Upper lobe of left lung (tissue), 6 donors: ENCODE data around the gene RPS6KA2. TPM values are rescaled to one million over a fixed set of nuclear protein-coding genes. Genes with fewer than 3 reads are reported as not detected.

Experiments used
- ATAC-seq, 2 donors: fragments of 200-7000 bp; cut with Tn5 transposase; one replicate each; pipeline ENCODE4 v1.9.1; 2022; ENCODE audit warnings: mild to moderate bottlenecking in 2 of 2, moderate library complexity in 2 of 2; ENCODE audit not compliant: low FRiP score in 2 of 2
- DNase-seq, 2 donors: peaks; one replicate each; pipeline ENCODE4 v3.0.0-alpha.2; 2019 to 2020
- H3K27ac ChIP-seq, 4 donors: fragments of 200-600 bp; sonication (generic); one replicate each; pipeline ENCODE4 v1.5.1; 2016 to 2019
- H3K27me3 ChIP-seq, 4 donors: fragments of 200-600 bp; sonication (generic); one replicate each; pipeline ENCODE4 v1.5.1; 2017 to 2019
- H3K36me3 ChIP-seq, 4 donors: fragments of 200-600 bp; sonication (generic); one replicate each; pipeline ENCODE4 v1.5.1; 2016 to 2019
- H3K4me1 ChIP-seq, 4 donors: fragments of 200-600 bp; sonication (generic); one replicate each; pipeline ENCODE4 v1.5.1; 2018 to 2019
- H3K4me3 ChIP-seq, 4 donors: fragments of 200-600 bp; sonication (generic); one replicate each; pipeline ENCODE4 v1.5.1; 2017 to 2019; ENCODE audit warnings: mild to moderate bottlenecking in 2 of 4, moderate library complexity in 1 of 4
- H3K9me3 ChIP-seq, 4 donors: fragments of 200-600 bp; sonication (generic); one replicate each; pipeline ENCODE4 v1.5.1; 2018 to 2019
- CTCF ChIP-seq, 6 experiments: fragments of 450-650 bp in 4 of 6; fragments of 200-600 bp in 2 of 6; sonication (generic) in 2 of 6; IDR thresholded peaks; one replicate each; pipeline ENCODE4 v1.5.1; 2016 to 2019; ENCODE audit warnings: antibody characterized with exemption in 6 of 6
- EP300 ChIP-seq, 4 donors: sonication (generic); formaldehyde crosslinking; IDR thresholded peaks; one replicate each; pipeline ENCODE4 v1.5.1; 2017; ENCODE audit warnings: antibody characterized with exemption in 4 of 4, control low read depth in 2 of 4
- POLR2A ChIP-seq, 4 donors: fragments of 450-650 bp; IDR thresholded peaks; one replicate each; pipeline ENCODE4 v1.5.1; 2016 to 2017; ENCODE audit warnings: antibody characterized with exemption in 4 of 4, mild to moderate bottlenecking in 2 of 4
- POLR2AphosphoS5 ChIP-seq, 2 donors: sonication (generic); formaldehyde crosslinking; IDR thresholded peaks; one replicate each; pipeline ENCODE4 v1.5.1; 2017; ENCODE audit warnings: antibody characterized with exemption in 2 of 2
- WGBS, 2 donors: methylation state at CpG; one replicate each; pipeline ENCODE4 v1.1.5; 2017 to 2018; 5-methylcytosine and 5-hydroxymethylcytosine counted together
- total RNA-seq, 6 donors: library from RNA; depleted of rRNA in 4 of 6; stranded (reverse); fragments of >200 nt in 4 of 6; gene quantifications; one replicate each; pipeline versions ENCODE4 v1.1.0 to v1.2.1, GENCODE V29; 2016 to 2021
- donor health status: DM: no; HTN: no; CAD: no; lungs with moderate emphysema.
- donor health status: DM: no; HTN: yes; CAD: no; lungs with severe emphysema.

Gene RPS6KA2
- total RNA-seq, 6 donors from 2014 or later: 101 to 233 (median 168) TPM

GRCh38 chr6:166381381-166381732 is 245.7 kb downstream of the RPS6KA2 start:
- Histone ChIP-seq H3K9me3 (no peaks in the 10 kb centered on the region), H3K27me3 (no peaks in the 10 kb centered on the region), H3K4me3 (peak overlapping the region in 3 of 4 donors; percentile 91 to 96 (median 91)), H3K4me1 (peaks cover 10 to 32% (median 17%) of the 10 kb centered on the region in 4 donors), H3K27ac (peak overlapping the region; percentile 27 to 94 (median 92)), H3K36me3 (no peaks in the 10 kb centered on the region)
- no peak for ATAC-seq
- TF ChIP-seq POLR2A (IDR thresholded peaks at IDR 0.05) (no peak), POLR2AphosphoS5 (IDR thresholded peaks at IDR 0.05) (no peak), CTCF (IDR thresholded peaks at IDR 0.05) (no peak), EP300 (IDR thresholded peaks at IDR 0.05) (no peak)
- WGBS, 2 donors: 29 to 35% methylated on average over 6 of the region's 6 CpGs
- no peak for DNase-seq

DNA sequence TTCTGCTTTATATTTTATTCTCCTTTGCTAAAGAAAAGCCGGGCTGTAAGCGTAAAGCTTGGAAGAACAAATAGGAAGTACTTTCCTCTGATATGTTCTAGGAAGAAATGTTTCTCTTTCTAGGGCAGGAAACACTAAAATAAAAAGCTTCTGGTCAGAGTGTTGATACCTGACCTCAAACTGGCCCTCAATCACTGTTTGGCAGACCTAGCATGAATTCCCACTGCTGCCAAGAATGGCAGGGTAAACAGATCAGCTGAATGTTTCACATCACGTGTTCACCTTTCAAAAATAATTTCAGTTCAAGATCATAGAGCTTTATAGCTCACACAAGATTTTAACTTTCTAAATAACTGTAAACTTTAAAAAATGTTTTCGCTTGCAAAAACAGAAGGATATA is 247.3 kb downstream of the RPS6KA2 start:
- DNase-seq: peak in 1 of 2 donors; percentile 58
- Histone ChIP-seq H3K36me3 (no peaks in the 10 kb centered on the region), H3K27me3 (no peaks in the 10 kb centered on the region), H3K4me1 (peaks cover 10 to 32% (median 17%) of the 10 kb centered on the region in 4 donors), H3K9me3 (no peaks in the 10 kb centered on the region), H3K4me3 (no peak overlapping the region), H3K27ac (no peak overlapping the region)
- no peak for ATAC-seq
- 57 to 66% methylated on average over 4 of the region's 4 CpGs for WGBS, 2 donors
- no peak for TF ChIP-seq EP300 (IDR thresholded peaks at IDR 0.05)
- TF ChIP-seq CTCF (IDR thresholded peaks at IDR 0.05): no peak
- no peak for TF ChIP-seq POLR2A (IDR thresholded peaks at IDR 0.05)
- TF ChIP-seq POLR2AphosphoS5 (IDR thresholded peaks at IDR 0.05): no peak

GRCh38 chr6:166379103-166379586 is 247.9 kb downstream of the RPS6KA2 start:
- ATAC-seq (no peak), DNase-seq (no peak)
- Histone ChIP-seq H3K4me3 (no peak overlapping the region), H3K9me3 (no peaks in the 10 kb centered on the region), H3K4me1 (peaks cover 8 to 29% (median 15%) of the 10 kb centered on the region in 4 donors), H3K27me3 (no peaks in the 10 kb centered on the region), H3K36me3 (no peaks in the 10 kb centered on the region), H3K27ac (no peak overlapping the region)
- WGBS, 2 donors: 86 to 100% methylated on average over 1 of the region's 1 CpG
- TF ChIP-seq EP300 (IDR thresholded peaks at IDR 0.05) (no peak), CTCF (IDR thresholded peaks at IDR 0.05) (no peak)

GRCh38 chr6:166377721-166378120 is 249.3 kb downstream of the RPS6KA2 start:
- no peak for ATAC-seq
- no peaks in the 10 kb centered on the region for H3K27me3 ChIP-seq

More at GRCh38 chr6:166377721-166378120, 249.3 kb downstream of the RPS6KA2 start:
- peaks cover 5 to 24% (median 10%) of the 10 kb centered on the region in 4 donors for H3K4me1 ChIP-seq
- H3K36me3 ChIP-seq: no peaks in the 10 kb centered on the region
- no peak overlapping the region for H3K4me3 ChIP-seq
- DNase-seq: no peak
- no peaks in the 10 kb centered on the region for H3K9me3 ChIP-seq
- TF ChIP-seq CTCF (IDR thresholded peaks at IDR 0.05): no peak
- 49 to 76% methylated on average over 2 of the region's 2 CpGs for WGBS, 2 donors
- no peak overlapping the region for H3K27ac ChIP-seq
